Stimulated activated memory B cell treated with anti-CD40 and anti-IgM and Interleukin-4, amounts not matched to agents 10 μg/mL and 1 μg/mL and 100 μg/mL, for 72 hours (primary cell): ENCODE results near the gene LRRC47.

Source experiments
- ATAC-seq: fragments of 150-1000 bp; cut with Tn5 transposase; 2 replicates; pipeline ENCODE4 v1.10.0; 2021
- H3K27ac Mint-ChIP-seq: one replicate; pipeline ENCODE4 v1.8.0; 2022; ENCODE audit warnings: mild to moderate bottlenecking, mixed read lengths
- H3K27me3 Mint-ChIP-seq: one replicate; pipeline ENCODE4 v1.8.0; 2022; ENCODE audit warnings: mixed read lengths
- H3K36me3 Mint-ChIP-seq: one replicate; pipeline ENCODE4 v1.8.0; 2022; ENCODE audit warnings: mixed read lengths
- H3K4me1 Mint-ChIP-seq: one replicate; pipeline ENCODE4 v1.8.0; 2022; ENCODE audit warnings: mixed read lengths
- H3K4me3 Mint-ChIP-seq: one replicate; pipeline ENCODE4 v1.8.0; 2022; ENCODE audit warnings: mild to moderate bottlenecking, moderate library complexity, mixed read lengths
- H3K9me3 Mint-ChIP-seq: one replicate; pipeline ENCODE4 v1.8.0; 2022; ENCODE audit warnings: mixed read lengths

The LRRC47 gene

DNA sequence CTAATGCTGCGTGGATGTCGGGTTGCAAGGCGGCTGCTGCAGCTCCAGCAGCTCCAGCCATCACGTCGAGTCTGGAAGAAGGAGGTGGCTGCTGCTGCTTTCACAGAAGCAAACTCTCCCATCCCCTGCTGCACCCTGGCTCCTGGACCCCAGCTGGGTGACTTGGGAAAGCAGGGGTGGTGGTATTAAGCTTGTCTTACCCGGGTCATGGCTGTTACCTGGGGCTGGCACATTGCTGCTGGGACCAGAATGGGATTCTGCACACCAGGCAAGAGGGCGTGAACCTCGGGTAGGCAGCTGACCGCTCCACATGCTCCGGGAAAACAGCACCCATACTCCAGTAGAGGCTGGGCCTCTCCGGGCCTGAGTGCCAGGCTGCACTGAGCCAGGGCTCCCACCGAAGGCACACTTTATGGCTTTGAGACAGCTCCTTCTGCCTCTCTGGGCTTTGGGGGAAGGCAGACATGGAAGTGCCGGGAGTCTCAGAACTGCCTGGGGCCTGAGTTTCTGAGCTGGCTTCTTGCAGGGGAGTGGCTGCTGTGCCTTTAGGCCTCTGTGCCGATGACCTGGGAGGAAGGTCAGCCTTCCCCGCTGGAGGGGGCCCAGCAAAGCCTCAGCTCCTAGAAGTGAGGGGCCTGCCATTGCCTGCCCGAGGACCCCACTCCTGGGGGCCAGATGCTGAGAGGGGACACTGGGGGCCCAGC is 22.6 kb downstream of the LRRC47 start:
- Mint-ChIP-seq H3K9me3 (no peaks in the 10 kb centered on the region), H3K27ac (peak overlapping the region; percentile 49), H3K4me3 (no peak overlapping the region), H3K36me3 (no peaks in the 10 kb centered on the region), H3K4me1 (peaks cover 42% of the 10 kb centered on the region), H3K27me3 (no peaks in the 10 kb centered on the region)
- no peak for ATAC-seq

GRCh38 chr1:3772715-3773571 is 23.4 kb downstream of the LRRC47 start, which contains the start of gene SMIM1:
TSS of gene SMIM1 (plus strand) at chr1:3772749. CDS start at chr1:3775374, 2,625 bp downstream.
- Mint-ChIP-seq H3K36me3 (no peaks in the 10 kb centered on the region), H3K9me3 (no peaks in the 10 kb centered on the region), H3K27ac (peak within 1 kb of the TSS; percentile 69), H3K27me3 (peaks cover under 1% of the 10 kb centered on the region), H3K4me3 (peak within 1 kb of the TSS; percentile 80), H3K4me1 (peaks cover 42% of the 10 kb centered on the region)
- ATAC-seq = no peak

GRCh38 chr1:3772027-3772714 is 24.1 kb downstream of the LRRC47 start:
- peaks cover 9% of the 10 kb centered on the region for H3K27me3 Mint-ChIP-seq

GRCh38 chr1:3771108-3772026 is 24.9 kb downstream of the LRRC47 start:
- peak overlapping the region; percentile 69 for H3K27ac Mint-ChIP-seq
- peaks cover 12% of the 10 kb centered on the region for H3K27me3 Mint-ChIP-seq
- no peaks in the 10 kb centered on the region for H3K9me3 Mint-ChIP-seq
- H3K4me1 Mint-ChIP-seq = peaks cover 40% of the 10 kb centered on the region
- no peak for ATAC-seq
- H3K4me3 Mint-ChIP-seq = peak overlapping the region; percentile 80
- H3K36me3 Mint-ChIP-seq = no peaks in the 10 kb centered on the region

More at GRCh38 chr1:3772027-3772714, 24.1 kb downstream of the LRRC47 start:
- ATAC-seq = peak; percentile 90
- no peaks in the 10 kb centered on the region for H3K9me3 Mint-ChIP-seq
- H3K27ac Mint-ChIP-seq = peak overlapping the region; percentile 69
- peak overlapping the region; percentile 80 for H3K4me3 Mint-ChIP-seq
- no peaks in the 10 kb centered on the region for H3K36me3 Mint-ChIP-seq
- H3K4me1 Mint-ChIP-seq = peaks cover 42% of the 10 kb centered on the region

DNA sequence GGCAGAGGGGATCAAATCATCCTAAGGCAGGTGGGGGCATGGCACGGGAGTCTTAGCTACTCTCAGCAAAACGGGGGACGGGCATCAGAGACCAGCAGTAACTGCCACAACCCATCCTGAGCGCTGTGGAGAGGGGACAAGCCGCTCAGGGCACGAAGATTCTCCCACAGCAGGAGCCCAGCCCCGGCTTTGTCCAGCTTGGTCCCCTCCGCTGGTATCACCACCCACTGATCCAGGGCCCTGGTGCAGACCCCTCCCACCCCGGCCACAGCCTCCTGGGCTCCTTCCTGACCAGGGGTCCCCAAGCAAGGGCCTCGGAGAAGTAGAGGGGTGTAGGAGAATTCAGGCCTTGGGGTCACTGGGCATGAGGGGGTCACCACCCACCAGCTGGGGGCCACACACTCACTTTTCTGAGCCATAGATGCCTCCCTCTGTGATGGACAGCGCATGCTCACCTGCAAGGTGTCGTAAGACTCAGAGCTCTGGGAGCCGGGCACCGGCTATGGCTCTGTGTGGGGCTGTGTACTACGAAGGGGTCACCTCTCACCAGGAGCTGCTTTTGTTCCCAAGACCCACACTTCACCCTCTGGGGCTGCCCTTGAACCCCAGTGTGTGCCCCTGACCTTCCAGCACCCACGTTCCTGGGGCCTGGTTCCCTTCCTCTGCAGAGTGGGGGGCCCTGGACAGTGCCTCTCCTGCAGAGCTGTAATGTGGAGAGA is 26.1 kb downstream of the LRRC47 start:
- Mint-ChIP-seq H3K9me3 (no peaks in the 10 kb centered on the region), H3K27ac (no peak overlapping the region), H3K4me1 (peaks cover 28% of the 10 kb centered on the region), H3K27me3 (peaks cover 12% of the 10 kb centered on the region), H3K36me3 (no peaks in the 10 kb centered on the region), H3K4me3 (no peak overlapping the region)
- no peak for ATAC-seq

DNA sequence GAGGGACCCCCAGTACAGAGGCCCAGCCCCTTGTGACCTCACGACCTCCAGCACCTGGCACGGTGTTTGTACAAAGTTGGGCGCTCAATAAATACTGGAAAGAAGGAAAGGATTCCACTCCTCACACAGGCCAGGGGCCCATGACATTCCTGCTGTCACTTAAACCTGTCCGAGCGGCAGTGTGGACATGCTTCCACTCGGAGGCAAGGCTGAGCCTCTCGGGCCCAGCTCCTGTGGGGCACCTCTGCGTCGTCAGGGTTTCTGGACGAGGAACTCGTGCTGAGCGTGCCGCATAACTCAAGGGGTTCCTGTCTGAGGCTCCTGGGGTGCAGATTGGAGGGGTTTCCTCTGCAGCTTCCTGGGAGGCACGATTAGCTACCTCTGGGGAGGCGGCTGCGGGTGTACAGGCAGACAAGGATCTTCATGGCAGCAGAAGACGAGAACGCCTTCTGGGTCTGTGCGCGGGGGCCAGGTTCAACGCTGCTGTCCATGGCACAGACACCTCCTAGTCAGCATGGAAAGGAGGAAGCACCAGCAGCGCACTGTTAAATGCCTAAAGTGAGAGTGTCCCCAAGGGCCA is 27.4 kb downstream of the LRRC47 start:
- Mint-ChIP-seq H3K36me3 (no peaks in the 10 kb centered on the region), H3K4me3 (no peak overlapping the region), H3K27me3 (peaks cover 21% of the 10 kb centered on the region), H3K27ac (no peak overlapping the region), H3K4me1 (peaks cover 24% of the 10 kb centered on the region), H3K9me3 (no peaks in the 10 kb centered on the region)
- no peak for ATAC-seq

DNA sequence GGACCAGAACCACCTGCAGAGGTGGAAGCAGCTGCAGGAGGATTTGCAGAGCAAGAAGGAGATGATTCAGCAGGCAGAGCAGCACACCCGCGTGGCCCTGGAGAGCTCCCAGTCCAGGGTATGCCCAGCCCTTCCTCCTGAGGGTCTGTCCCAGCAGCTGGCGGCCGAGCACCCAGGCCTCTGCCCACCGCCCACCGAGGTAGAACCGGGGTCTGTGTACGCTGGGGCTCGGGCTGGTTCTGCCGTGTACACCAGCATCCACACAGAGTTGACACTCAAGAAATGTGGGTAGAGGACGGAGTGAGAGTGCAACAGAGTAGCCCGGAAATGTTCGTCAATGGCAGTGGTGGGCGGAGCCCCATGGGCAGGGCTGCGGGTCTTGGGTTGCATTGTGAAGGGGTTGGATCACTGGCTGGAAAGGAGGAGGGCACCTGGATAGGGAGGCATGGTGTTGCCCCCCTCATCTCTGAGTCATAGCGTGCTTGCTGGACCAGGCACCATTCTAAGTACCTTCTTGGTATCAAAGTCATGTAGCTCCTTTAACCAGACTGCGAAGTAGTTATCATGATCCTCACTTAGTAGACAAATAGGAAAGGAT is 28.9 kb downstream of the LRRC47 start:
- no peak overlapping the region for H3K4me3 Mint-ChIP-seq
- no peaks in the 10 kb centered on the region for H3K36me3 Mint-ChIP-seq
- H3K27ac Mint-ChIP-seq = no peak overlapping the region
- peaks cover 18% of the 10 kb centered on the region for H3K4me1 Mint-ChIP-seq
- H3K9me3 Mint-ChIP-seq = no peaks in the 10 kb centered on the region
- ATAC-seq = no peak
- H3K27me3 Mint-ChIP-seq = peaks cover 33% of the 10 kb centered on the region

DNA sequence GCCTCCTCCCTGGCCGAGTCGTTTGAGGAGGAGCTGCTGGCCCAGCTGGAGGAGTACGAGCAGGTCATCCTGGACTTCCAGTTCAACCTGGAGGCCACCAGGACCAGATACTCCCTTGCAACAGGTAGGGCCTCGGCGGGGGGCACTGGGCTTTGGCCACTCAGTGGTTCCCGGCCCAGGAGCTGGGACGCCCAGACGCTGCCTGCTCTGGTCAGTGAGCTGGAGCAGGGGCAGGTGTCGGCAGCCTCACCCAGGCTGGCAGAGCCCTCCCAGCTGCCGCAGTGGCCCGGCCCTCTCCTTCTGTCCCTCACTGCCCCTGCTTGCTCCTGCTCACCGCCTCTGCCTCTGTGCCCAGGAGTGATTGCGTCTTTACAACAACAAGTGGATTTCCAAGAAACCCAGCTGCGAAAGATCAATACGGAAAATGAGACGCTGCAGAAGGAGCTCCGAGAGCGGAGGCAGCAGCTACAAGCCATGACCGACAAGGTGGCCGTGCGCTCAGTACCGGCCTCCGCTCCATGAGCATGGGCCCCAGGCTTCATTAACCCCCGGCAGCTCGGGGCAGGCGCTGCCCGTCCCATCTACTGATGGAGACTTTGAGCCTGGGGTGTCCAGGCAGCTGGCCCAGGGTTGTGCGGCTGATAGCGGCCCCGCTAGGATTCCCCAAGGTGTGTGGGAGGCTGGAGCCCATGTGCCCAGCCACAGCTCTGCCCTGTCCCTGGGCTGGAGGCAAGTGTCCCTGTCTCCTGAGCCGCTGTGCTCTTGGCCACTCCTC is 32.8 kb downstream of the LRRC47 start:
- peaks cover 68% of the 10 kb centered on the region for H3K27me3 Mint-ChIP-seq
- ATAC-seq = peak; percentile 13
- H3K9me3 Mint-ChIP-seq = no peaks in the 10 kb centered on the region
- no peaks in the 10 kb centered on the region for H3K4me1 Mint-ChIP-seq
- H3K36me3 Mint-ChIP-seq = no peaks in the 10 kb centered on the region
- H3K4me3 Mint-ChIP-seq = no peak overlapping the region
- no peak overlapping the region for H3K27ac Mint-ChIP-seq

GRCh38 chr1:3762873-3763228 is 33.4 kb downstream of the LRRC47 start:
- H3K4me3 Mint-ChIP-seq = no peak overlapping the region
- peaks cover 71% of the 10 kb centered on the region for H3K27me3 Mint-ChIP-seq
- no peaks in the 10 kb centered on the region for H3K36me3 Mint-ChIP-seq
- no peak overlapping the region for H3K27ac Mint-ChIP-seq
- H3K4me1 Mint-ChIP-seq = no peaks in the 10 kb centered on the region
- peak; percentile 25 for ATAC-seq
- no peaks in the 10 kb centered on the region for H3K9me3 Mint-ChIP-seq

DNA sequence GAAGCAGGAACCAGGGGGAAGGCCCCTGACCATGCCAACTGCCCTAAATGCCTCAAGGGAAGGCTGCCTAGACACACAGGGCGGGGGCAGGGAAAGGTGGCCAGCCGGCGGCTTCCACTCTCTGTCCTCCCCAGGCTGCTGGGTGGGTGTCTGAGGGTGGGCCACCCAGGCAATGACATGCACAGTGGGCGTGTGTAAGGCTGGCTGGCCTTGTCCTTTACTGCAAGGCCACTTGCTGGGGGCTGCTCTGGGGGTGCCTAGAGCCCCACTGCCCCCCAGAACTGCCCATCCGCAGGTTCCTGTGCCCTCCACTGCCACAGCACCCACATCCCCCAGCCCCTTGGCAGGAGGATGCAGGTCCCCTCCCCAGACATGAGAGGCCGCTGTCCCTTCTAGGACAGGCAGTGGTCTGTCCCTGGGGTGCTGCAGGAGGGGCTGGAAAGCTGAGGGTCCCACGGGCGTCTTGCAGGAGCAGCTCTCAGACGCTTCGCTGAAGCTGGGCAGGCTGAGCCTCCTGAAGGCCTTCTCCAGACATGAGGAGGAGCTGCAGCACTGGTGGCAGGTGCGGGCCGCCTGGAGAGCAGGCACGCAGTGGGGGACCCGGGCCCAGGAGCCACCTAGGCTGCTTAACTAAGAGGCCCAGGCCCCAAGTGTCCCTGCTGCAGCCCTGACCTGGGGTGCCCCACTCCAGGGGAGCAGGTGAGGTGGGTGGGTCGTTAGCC is 34.0 kb downstream of the LRRC47 start:
- Mint-ChIP-seq H3K9me3 (no peaks in the 10 kb centered on the region), H3K27ac (no peak overlapping the region), H3K27me3 (peaks cover 65% of the 10 kb centered on the region), H3K36me3 (no peaks in the 10 kb centered on the region), H3K4me1 (no peaks in the 10 kb centered on the region), H3K4me3 (no peak overlapping the region)
- peak; percentile 35 for ATAC-seq

DNA sequence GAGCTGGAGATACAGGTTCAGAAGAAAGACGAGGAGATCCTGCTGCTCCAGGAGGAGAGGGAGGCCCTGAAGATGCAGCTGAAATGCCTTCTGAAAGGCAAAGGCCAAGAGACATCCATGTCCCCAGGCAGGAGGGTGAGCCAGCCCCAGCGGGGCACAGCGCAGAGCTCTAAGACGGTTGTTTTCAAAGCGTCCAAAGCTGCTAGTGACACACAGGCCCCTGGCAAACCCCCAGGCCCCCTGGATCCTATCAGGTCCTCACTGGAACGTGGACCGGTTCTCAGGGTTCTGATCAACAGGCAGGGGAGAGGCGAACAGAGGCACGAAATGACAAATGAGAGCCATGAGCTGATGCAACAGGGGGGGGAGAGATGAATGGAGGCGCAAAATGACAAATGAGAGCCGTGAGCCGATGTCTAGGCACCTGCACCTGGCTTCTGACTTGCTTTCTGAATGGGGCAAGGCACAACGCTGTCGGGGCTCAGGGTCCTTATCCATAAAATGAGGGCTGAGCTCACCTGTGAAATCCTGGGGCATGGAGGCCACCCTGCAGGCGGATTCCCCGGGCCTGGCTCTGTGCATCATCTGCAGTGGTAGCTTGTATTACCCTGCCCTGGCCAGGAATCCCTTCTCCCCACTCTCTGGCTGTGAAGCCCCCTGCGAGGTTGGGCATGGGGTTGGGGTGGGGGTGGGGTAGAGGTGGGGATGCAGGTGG is 34.8 kb downstream of the LRRC47 start:
- Mint-ChIP-seq H3K27me3 (peaks cover 66% of the 10 kb centered on the region), H3K27ac (no peak overlapping the region), H3K36me3 (no peaks in the 10 kb centered on the region), H3K9me3 (no peaks in the 10 kb centered on the region), H3K4me3 (no peak overlapping the region), H3K4me1 (no peaks in the 10 kb centered on the region)
- no peak for ATAC-seq

- no peak for ATAC-seq
- Mint-ChIP-seq H3K27me3 (peaks cover 83% of the 10 kb centered on the region), H3K4me3 (no peak overlapping the region), H3K36me3 (no peaks in the 10 kb centered on the region), H3K9me3 (no peaks in the 10 kb centered on the region), H3K27ac (no peak overlapping the region), H3K4me1 (no peaks in the 10 kb centered on the region)
Measured at GRCh38 chr1:3759796-3760195, 36.5 kb downstream of the LRRC47 start.
